Suprapubic skin (tissue), 4 donors: ENCODE results near the gene CDH4. TPM values are rescaled to one million over a fixed set of nuclear protein-coding genes. Genes with fewer than 3 reads are reported as not detected.

Experiments used
- DNase-seq, 2 donors: peaks; one replicate each; pipeline ENCODE4 v3.0.0-alpha.2; 2019; ENCODE audit warnings: low spot score in 2 of 2
- H3K27ac ChIP-seq: fragments of 200-600 bp; sonication (generic); one replicate; pipeline ENCODE4 v1.5.1; 2019
- H3K27me3 ChIP-seq: fragments of 200-600 bp; sonication (generic); one replicate; pipeline ENCODE4 v1.5.1; 2019
- H3K36me3 ChIP-seq: fragments of 200-600 bp; sonication (generic); one replicate; pipeline ENCODE4 v1.5.1; 2019
- H3K4me1 ChIP-seq: fragments of 200-600 bp; sonication (generic); one replicate; pipeline ENCODE4 v1.5.1; 2019
- H3K4me3 ChIP-seq: fragments of 200-600 bp; sonication (generic); one replicate; pipeline ENCODE4 v1.5.1; 2019; ENCODE audit warnings: mild to moderate bottlenecking
- H3K9me3 ChIP-seq: fragments of 200-600 bp; sonication (generic); one replicate; pipeline ENCODE4 v1.5.1; 2019
- EP300 ChIP-seq: sonication (generic); formaldehyde crosslinking; IDR thresholded peaks from one replicate; pipeline ENCODE4 v1.6.1; 2017; ENCODE audit warnings: antibody characterized with exemption
- POLR2A ChIP-seq, 2 donors: fragments of 450-650 bp; IDR thresholded peaks; one replicate each; pipeline ENCODE4 v1.6.1; 2017; ENCODE audit warnings: antibody characterized with exemption in 2 of 2, mild to moderate bottlenecking in 2 of 2, moderate library complexity in 2 of 2
- POLR2AphosphoS5 ChIP-seq, 3 donors: sonication (generic); formaldehyde crosslinking; IDR thresholded peaks; one replicate each; pipeline ENCODE4 v1.6.1; 2017; ENCODE audit warnings: antibody characterized with exemption in 3 of 3
- WGBS: methylation state at CpG from one replicate; pipeline ENCODE4 v1.1.5; 2018; 5-methylcytosine and 5-hydroxymethylcytosine counted together
- total RNA-seq, 4 donors: library from RNA; depleted of rRNA; stranded (reverse); fragments of >200 nt; gene quantifications; one replicate each; pipeline ENCODE4 v1.1.0, GENCODE V29; 2016
- TF ChIP-seq, protein P1 (sequence below), 2 donors: fragments of 200-600 bp in 1 of 2; fragments of 450-650 bp in 1 of 2; sonication (generic) in 1 of 2; IDR thresholded peaks; one replicate each; pipeline ENCODE4 v1.5.1; 2016 to 2019; ENCODE audit warnings: antibody characterized with exemption in 2 of 2, mild to moderate bottlenecking in 1 of 2, moderate library complexity in 1 of 2

Gene CDH4
- total RNA-seq, 4 donors from 2014 or later = 0.91 to 5.9 (median 2.6) TPM

DNA sequence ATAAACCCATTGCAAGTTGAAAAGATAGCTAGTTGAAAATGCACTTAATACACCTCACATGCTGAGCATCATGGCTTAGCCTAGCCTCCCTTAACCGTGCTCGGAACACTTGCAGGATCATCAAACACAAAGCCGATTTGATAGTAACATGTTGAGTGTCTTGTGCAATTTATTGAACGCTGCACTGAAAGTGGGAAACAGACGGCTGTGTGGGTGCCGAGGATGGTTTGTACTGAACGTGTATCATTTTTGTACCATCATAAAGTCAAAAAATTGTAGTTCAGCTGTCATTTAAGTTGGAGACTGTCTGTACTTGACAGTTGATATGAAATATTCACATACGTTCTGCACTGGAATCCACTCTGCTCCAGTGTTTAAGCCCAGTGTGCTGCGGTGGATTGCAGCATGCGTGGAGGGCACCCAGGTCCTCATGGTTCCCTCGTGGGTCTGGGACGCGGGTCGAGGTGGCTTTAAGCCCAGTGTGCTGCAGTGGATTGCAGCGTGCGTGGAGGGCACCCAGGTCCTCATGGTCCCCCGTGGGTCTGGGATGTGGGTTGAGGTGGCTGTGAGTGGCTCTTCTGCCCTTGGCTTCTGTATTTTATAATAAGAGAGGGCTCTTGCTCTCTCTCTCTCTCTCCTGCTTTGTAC is 77.0 kb downstream of the CDH4 start:
- Histone ChIP-seq H3K4me3 (no peak overlapping the region), H3K9me3 (no peaks in the 10 kb centered on the region), H3K27me3 (peaks cover 15% of the 10 kb centered on the region), H3K27ac (no peak overlapping the region), H3K4me1 (no peaks in the 10 kb centered on the region), H3K36me3 (no peaks in the 10 kb centered on the region)
- DNase-seq = no peak
- 79% methylated on average over 15 of the region's 17 CpGs for WGBS
- no peak for TF ChIP-seq POLR2A (IDR thresholded peaks at IDR 0.05)
- no peak for TF ChIP-seq EP300
- TF ChIP-seq, protein P1, sequence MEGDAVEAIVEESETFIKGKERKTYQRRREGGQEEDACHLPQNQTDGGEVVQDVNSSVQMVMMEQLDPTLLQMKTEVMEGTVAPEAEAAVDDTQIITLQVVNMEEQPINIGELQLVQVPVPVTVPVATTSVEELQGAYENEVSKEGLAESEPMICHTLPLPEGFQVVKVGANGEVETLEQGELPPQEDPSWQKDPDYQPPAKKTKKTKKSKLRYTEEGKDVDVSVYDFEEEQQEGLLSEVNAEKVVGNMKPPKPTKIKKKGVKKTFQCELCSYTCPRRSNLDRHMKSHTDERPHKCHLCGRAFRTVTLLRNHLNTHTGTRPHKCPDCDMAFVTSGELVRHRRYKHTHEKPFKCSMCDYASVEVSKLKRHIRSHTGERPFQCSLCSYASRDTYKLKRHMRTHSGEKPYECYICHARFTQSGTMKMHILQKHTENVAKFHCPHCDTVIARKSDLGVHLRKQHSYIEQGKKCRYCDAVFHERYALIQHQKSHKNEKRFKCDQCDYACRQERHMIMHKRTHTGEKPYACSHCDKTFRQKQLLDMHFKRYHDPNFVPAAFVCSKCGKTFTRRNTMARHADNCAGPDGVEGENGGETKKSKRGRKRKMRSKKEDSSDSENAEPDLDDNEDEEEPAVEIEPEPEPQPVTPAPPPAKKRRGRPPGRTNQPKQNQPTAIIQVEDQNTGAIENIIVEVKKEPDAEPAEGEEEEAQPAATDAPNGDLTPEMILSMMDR (IDR thresholded peaks at IDR 0.05) = no peak
- no peak for TF ChIP-seq POLR2AphosphoS5 (IDR thresholded peaks at IDR 0.05)

DNA sequence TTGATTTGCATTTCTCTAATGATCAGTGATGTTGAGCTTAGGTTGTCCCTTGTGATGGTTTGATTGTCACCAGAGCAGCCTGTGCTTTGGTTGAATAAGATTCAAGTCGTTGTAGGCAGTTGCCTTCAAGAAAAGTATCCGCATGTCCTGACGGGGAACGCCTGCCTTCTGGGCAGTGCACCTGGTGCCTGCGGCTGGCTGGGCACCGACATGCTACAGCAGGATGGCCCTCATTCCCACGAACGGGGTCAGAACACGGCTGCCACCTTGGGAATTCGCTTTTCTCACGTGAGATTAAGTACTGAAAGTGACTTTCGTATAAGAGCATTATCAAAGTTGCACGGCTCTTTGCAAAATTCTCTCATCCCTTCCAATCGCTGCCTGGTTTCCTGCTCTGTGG is 78.4 kb downstream of the CDH4 start:
- no peak for DNase-seq
- no peak overlapping the region for H3K4me3 ChIP-seq
- H3K4me1 ChIP-seq = no peaks in the 10 kb centered on the region
- no peak overlapping the region for H3K27ac ChIP-seq
- WGBS = 73% methylated on average over 13 of the region's 14 CpGs
- peaks cover 12% of the 10 kb centered on the region for H3K27me3 ChIP-seq
- no peaks in the 10 kb centered on the region for H3K9me3 ChIP-seq
- TF ChIP-seq POLR2AphosphoS5 (IDR thresholded peaks at IDR 0.05) (no peak), EP300 (no peak), POLR2A (IDR thresholded peaks at IDR 0.05) (no peak)
- TF ChIP-seq, protein P1 (IDR thresholded peaks at IDR 0.05) = no peak
- no peaks in the 10 kb centered on the region for H3K36me3 ChIP-seq

DNA sequence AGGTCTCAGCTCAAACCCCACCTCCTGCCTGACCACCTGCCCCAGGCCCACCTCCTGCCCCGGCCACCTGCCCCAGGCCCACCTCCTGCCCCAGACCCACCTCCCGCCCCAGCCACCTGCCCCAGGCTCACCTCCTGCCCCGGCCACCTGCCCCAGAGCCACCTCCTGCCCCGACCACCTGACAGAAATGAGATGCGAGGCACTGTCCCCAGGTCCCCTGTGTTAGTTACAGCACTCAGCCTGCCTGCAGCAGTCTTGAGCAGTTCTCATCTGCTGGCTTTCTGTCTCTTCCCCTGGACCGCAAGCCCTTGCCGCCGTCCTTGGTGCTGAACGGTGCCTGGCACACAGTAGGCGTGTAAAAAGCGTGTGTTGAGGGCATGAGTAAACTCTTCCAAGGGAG is 79.5 kb downstream of the CDH4 start:
- no peaks in the 10 kb centered on the region for H3K4me1 ChIP-seq
- no peak overlapping the region for H3K4me3 ChIP-seq
- H3K9me3 ChIP-seq = no peaks in the 10 kb centered on the region
- H3K27ac ChIP-seq = no peak overlapping the region
- no peak for DNase-seq
- WGBS = 78% methylated on average over 11 of the region's 11 CpGs
- TF ChIP-seq EP300 (no peak), POLR2A (IDR thresholded peaks at IDR 0.05) (no peak), POLR2AphosphoS5 (IDR thresholded peaks at IDR 0.05) (no peak)
- TF ChIP-seq, protein P1 (IDR thresholded peaks at IDR 0.05) = no peak
- H3K36me3 ChIP-seq = no peaks in the 10 kb centered on the region
- H3K27me3 ChIP-seq = peaks cover 12% of the 10 kb centered on the region

DNA sequence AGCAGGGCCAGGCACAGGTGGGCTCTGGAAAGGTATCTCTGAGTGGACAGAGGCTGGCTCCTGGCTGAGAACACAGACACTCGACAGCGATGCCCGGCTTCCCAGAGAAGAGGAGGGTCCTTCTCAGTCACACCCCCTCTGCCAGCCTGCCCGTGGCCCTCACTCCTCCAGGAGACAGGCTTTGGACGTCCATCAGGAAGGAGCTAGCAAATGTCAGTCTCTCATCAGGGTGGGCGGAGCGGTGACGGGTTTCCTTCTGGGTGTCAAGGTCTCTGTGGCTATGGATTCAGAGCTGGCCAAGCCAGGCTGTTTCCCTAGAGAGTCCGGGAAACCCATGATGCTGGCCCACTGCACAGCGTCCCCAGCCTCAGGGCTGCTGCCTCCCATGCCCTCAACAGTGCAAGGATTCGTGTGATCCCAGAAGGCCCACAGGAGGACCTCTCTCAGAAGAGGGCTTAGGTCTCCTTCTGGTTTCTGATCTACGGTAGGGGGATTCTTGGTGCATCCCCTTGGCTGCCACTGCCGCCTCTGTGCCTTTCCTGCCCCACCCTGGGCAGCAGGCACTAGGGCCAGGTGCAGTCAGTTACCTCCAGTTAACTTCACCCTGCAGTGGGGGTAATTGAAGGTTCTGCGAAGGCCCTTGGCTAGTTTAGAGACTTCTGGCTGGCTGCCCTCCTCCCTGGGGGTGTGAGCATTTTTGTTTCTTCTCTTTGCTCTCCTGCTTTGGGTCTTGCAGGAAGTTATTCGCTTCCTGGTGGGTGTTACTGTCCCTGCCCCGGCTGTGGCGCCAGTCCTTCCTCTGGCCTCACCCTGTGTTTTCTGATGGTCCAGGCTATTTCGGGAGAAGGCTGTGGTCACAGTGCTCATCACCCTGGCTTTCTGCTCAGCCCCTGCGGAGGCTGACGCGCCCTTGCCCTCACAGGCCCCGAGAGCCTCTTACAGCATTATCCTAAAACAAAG is 80.2 kb downstream of the CDH4 start:
- Histone ChIP-seq H3K27ac (no peak overlapping the region), H3K4me1 (no peaks in the 10 kb centered on the region), H3K9me3 (no peaks in the 10 kb centered on the region), H3K36me3 (no peaks in the 10 kb centered on the region), H3K27me3 (peaks cover 12% of the 10 kb centered on the region), H3K4me3 (no peak overlapping the region)
- DNase-seq = no peak
- TF ChIP-seq EP300 (no peak), POLR2A (IDR thresholded peaks at IDR 0.05) (no peak), POLR2AphosphoS5 (IDR thresholded peaks at IDR 0.05) (no peak)
- TF ChIP-seq, protein P1 (IDR thresholded peaks at IDR 0.05) = no peak
- WGBS = 76% methylated on average over 16 of the region's 22 CpGs
